Adrenal gland (tissue), 12 donors: ENCODE data around the gene MC2R. TPM values are rescaled to one million over a fixed set of nuclear protein-coding genes. Genes with fewer than 3 reads are reported as not detected.
A peak's percentile ranks its signal among the peaks of the same experiment; 100 is the strongest.

Experiments used
- DNase-seq, 7 donors: peaks; one replicate each; pipeline ENCODE4 v3.0.0-alpha.2; 2019 to 2020
- H3K27ac ChIP-seq, 5 donors: fragments of 200-600 bp; sonication (generic) in 4 of 5; 1 replicate in 3 of 5; 2 replicates in 2 of 5; pipeline versions ENCODE4 v1.5.1 to v1.8.0; 2016 to 2020; ENCODE audit warnings: mild to moderate bottlenecking in 1 of 5
- H3K27me3 ChIP-seq: fragments of 200-600 bp; 2 replicates; pipeline ENCODE4 v1.8.0; 2021
- H3K36me3 ChIP-seq, 2 donors: fragments of 200-600 bp; replicated peaks in 1 of 2; 1 replicate in 1 of 2; 2 replicates in 1 of 2; pipeline versions ENCODE4 v1.5.1 to v1.8.0; 2018 to 2022
- H3K4me1 ChIP-seq, 2 donors: fragments of 200-600 bp; replicated peaks in 1 of 2; 1 replicate in 1 of 2; 2 replicates in 1 of 2; pipeline versions ENCODE4 v1.5.1 to v1.8.0; 2018 to 2021
- H3K4me3 ChIP-seq, 4 donors: fragments of 200-600 bp; sonication (generic) in 3 of 4; one replicate each; pipeline ENCODE4 v1.5.1; 2016 to 2018
- H3K9me3 ChIP-seq, 3 donors: fragments of 200-600 bp; sonication (generic) in 1 of 3; replicated peaks in 1 of 3; 1 replicate in 2 of 3; 2 replicates in 1 of 3; pipeline versions ENCODE4 v1.5.1 to v1.8.0; 2016 to 2021
- CTCF ChIP-seq, 6 experiments: fragments of 450-650 bp in 4 of 6; fragments of 200-600 bp in 2 of 6; sonication (generic) in 1 of 6; IDR thresholded peaks; 1 replicate in 5 of 6; 2 replicates in 1 of 6; pipeline versions ENCODE4 v1.5.1 to v1.8.0; 2016 to 2021; ENCODE audit warnings: antibody characterized with exemption in 6 of 6, mild to moderate bottlenecking in 2 of 6, moderate library complexity in 1 of 6
- POLR2A ChIP-seq, 2 donors: fragments of 450-650 bp; IDR thresholded peaks; one replicate each; pipeline ENCODE4 v1.6.1; 2017; ENCODE audit warnings: antibody characterized with exemption in 2 of 2, mild to moderate bottlenecking in 2 of 2, moderate library complexity in 1 of 2
- WGBS, 4 donors: extraction: QIAGEN DNeasy Blood & Tissue Kit in 2 of 4; methylation state at CpG; one replicate each; pipeline versions ENCODE4 v1.1.5 to v1.1.7; 2013 to 2017; 5-methylcytosine and 5-hydroxymethylcytosine counted together
- intact Hi-C, 2 donors: fragments of 100-400 bp; cut with DNase I; formaldehyde crosslinking; loops; one replicate each; pipeline versions ENCODE4 v1.14.1 to v1.15.0; 2022 to 2023
- polyA plus RNA-seq, 3 donors: library from polyadenylated mRNA; stranded (reverse); fragments of 200-250 nt in 2 of 3; fragments of 350-450 nt in 1 of 3; fragmentation: Illumina TruSeq in 1 of 3; extraction: RNeasy Lipid Tissue Mini Kit (QIAGEN cat#74804) in 1 of 3; gene quantifications; one replicate each; pipeline ENCODE4 v1.2.3, GENCODE V29; 2013 to 2014
- total RNA-seq, 9 donors: library from RNA; depleted of rRNA in 4 of 9; stranded (reverse); fragments of >200 nt in 4 of 9; fragments of 120-200 nt in 1 of 9; fragmentation: NEBNext Ultra II Directional in 1 of 9; extraction: Animal tissue kit (Norgen Biotek cat#: 25700) in 1 of 9; gene quantifications; one replicate each; pipeline versions ENCODE4 v1.1.0 to v1.2.4, GENCODE V29; 2013 to 2023
- donor health status: healthy with polysubstance abuse.
- donor health status: Bipolar disorder and iron deficiency.
- donor health status: DM: yes; HTN: yes; CAD: no.
- donor health status: DM: no; HTN: no; CAD: no.
- donor health status: DM: no; HTN: no; CAD: no.
- donor health status: DM: yes; HTN: yes; CAD: no.

The MC2R gene
- total and polyA plus RNA-seq, 12 donors = 5.6 to 725 (median 52.9) TPM

GRCh38 chr18:13940326-13940725, 25.0 kb upstream of the MC2R start:
- Histone ChIP-seq H3K27me3 (no peaks in the 10 kb centered on the region), H3K9me3 (no peaks in the 10 kb centered on the region), H3K27ac (no peak overlapping the region), H3K4me1 (peaks cover 0 to 3% of the 10 kb centered on the region in 2 donors), H3K36me3 (no peaks in the 10 kb centered on the region), H3K4me3 (no peak overlapping the region)
- WGBS, 4 donors = 88 to 91% (median 89%) methylated on average over 14 of the region's 14 CpGs
- intact Hi-C loops = no loop called here
- TF ChIP-seq POLR2A (IDR thresholded peaks at IDR 0.05) (no peak), CTCF (IDR thresholded peaks at IDR 0.05) (no peak)
- DNase-seq = no peak

- no peaks in the 10 kb centered on the region for H3K27me3 ChIP-seq
- peaks cover 0 to 9% of the 10 kb centered on the region in 2 donors for H3K4me1 ChIP-seq
- no peak overlapping the region for H3K4me3 ChIP-seq
- H3K9me3 ChIP-seq = peaks cover 0 to under 1% (median 0%) of the 10 kb centered on the region in 3 donors
- intact Hi-C loops = no loop called here
- H3K27ac ChIP-seq = peak overlapping the region in 3 of 5 donors; percentile 27 to 75 (median 56)
- H3K36me3 ChIP-seq = no peaks in the 10 kb centered on the region
- no peak for TF ChIP-seq CTCF (IDR thresholded peaks at IDR 0.05)
- TF ChIP-seq POLR2A (IDR thresholded peaks at IDR 0.05) = no peak
- 52 to 71% (median 60%) methylated on average over 6 of the region's 6 CpGs for WGBS, 4 donors
- peak in 6 of 7 donors; percentile 61 to 83 (median 72) for DNase-seq
Measured at GRCh38 chr18:13934676-13935075, 19.3 kb upstream of the MC2R start.

GRCh38 chr18:13934058-13934457, 18.7 kb upstream of the MC2R start:
- intact Hi-C loops = no loop called here
- Histone ChIP-seq H3K4me1 (peaks cover 0 to 9% of the 10 kb centered on the region in 2 donors), H3K27ac (peak overlapping the region in 1 of 5 donors; percentile 75), H3K4me3 (no peak overlapping the region), H3K9me3 (peaks cover 0 to 6% (median 0%) of the 10 kb centered on the region in 3 donors), H3K36me3 (no peaks in the 10 kb centered on the region), H3K27me3 (no peaks in the 10 kb centered on the region)
- TF ChIP-seq POLR2A (IDR thresholded peaks at IDR 0.05) (no peak), CTCF (IDR thresholded peaks at IDR 0.05) (no peak)
- WGBS, 4 donors = 68 to 89% (median 70%) methylated on average over 2 to 3 of the region's 3 CpGs
- DNase-seq = peak in 2 of 7 donors; percentile 24 to 27

- Histone ChIP-seq H3K4me1 (peaks cover 0 to 9% of the 10 kb centered on the region in 2 donors), H3K27me3 (no peaks in the 10 kb centered on the region), H3K4me3 (no peak overlapping the region), H3K27ac (no peak overlapping the region), H3K36me3 (no peaks in the 10 kb centered on the region), H3K9me3 (peaks cover 0 to 6% (median 0%) of the 10 kb centered on the region in 3 donors)
- 74 to 82% (median 74%) methylated on average over 10 of the region's 10 CpGs for WGBS, 4 donors
- no peak for TF ChIP-seq CTCF (IDR thresholded peaks at IDR 0.05)
- TF ChIP-seq POLR2A (IDR thresholded peaks at IDR 0.05) = no peak
- intact Hi-C loops = no loop called here
- no peak for DNase-seq
Measured at GRCh38 chr18:13932285-13933025, 17.1 kb upstream of the MC2R start.
